ENCODE measurements around the gene FUT3.

GRCh38 chr19:5826531-5827341, 24.5 kb downstream of the FUT3 start:
- no peak for TF ChIP-seq CBFB (CRISPR knock-in tag; IDR thresholded peaks at IDR 0.05; ENCODE audit: low read depth)
- TF ChIP-seq MYBL2 (CRISPR knock-in tag; IDR thresholded peaks at IDR 0.05), result no peak
- no peak for TF ChIP-seq TEAD4 (CRISPR knock-in tag; IDR thresholded peaks at IDR 0.05)
- TF ChIP-seq, protein P1, sequence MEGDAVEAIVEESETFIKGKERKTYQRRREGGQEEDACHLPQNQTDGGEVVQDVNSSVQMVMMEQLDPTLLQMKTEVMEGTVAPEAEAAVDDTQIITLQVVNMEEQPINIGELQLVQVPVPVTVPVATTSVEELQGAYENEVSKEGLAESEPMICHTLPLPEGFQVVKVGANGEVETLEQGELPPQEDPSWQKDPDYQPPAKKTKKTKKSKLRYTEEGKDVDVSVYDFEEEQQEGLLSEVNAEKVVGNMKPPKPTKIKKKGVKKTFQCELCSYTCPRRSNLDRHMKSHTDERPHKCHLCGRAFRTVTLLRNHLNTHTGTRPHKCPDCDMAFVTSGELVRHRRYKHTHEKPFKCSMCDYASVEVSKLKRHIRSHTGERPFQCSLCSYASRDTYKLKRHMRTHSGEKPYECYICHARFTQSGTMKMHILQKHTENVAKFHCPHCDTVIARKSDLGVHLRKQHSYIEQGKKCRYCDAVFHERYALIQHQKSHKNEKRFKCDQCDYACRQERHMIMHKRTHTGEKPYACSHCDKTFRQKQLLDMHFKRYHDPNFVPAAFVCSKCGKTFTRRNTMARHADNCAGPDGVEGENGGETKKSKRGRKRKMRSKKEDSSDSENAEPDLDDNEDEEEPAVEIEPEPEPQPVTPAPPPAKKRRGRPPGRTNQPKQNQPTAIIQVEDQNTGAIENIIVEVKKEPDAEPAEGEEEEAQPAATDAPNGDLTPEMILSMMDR (IDR thresholded peaks at IDR 0.05), result no peak
- no peak for TF ChIP-seq MAX (CRISPR knock-in tag; IDR thresholded peaks at IDR 0.05)
- no peak for TF ChIP-seq IRF1 (CRISPR knock-in tag; IDR thresholded peaks at IDR 0.05)
- TF ChIP-seq ZNF416 (CRISPR knock-in tag; IDR thresholded peaks at IDR 0.05), result no peak
- TF ChIP-seq FOXJ3 (CRISPR knock-in tag; IDR thresholded peaks at IDR 0.05; ENCODE audit: borderline replicate concordance), result no peak
- no peak for TF ChIP-seq RELA (CRISPR knock-in tag; IDR thresholded peaks at IDR 0.05; ENCODE audit: borderline replicate concordance)
- no peak for TF ChIP-seq NR3C1 (CRISPR knock-in tag; conservative IDR thresholded peaks at IDR 0.05; ENCODE audit: low read depth)
- TF ChIP-seq, protein P2, sequence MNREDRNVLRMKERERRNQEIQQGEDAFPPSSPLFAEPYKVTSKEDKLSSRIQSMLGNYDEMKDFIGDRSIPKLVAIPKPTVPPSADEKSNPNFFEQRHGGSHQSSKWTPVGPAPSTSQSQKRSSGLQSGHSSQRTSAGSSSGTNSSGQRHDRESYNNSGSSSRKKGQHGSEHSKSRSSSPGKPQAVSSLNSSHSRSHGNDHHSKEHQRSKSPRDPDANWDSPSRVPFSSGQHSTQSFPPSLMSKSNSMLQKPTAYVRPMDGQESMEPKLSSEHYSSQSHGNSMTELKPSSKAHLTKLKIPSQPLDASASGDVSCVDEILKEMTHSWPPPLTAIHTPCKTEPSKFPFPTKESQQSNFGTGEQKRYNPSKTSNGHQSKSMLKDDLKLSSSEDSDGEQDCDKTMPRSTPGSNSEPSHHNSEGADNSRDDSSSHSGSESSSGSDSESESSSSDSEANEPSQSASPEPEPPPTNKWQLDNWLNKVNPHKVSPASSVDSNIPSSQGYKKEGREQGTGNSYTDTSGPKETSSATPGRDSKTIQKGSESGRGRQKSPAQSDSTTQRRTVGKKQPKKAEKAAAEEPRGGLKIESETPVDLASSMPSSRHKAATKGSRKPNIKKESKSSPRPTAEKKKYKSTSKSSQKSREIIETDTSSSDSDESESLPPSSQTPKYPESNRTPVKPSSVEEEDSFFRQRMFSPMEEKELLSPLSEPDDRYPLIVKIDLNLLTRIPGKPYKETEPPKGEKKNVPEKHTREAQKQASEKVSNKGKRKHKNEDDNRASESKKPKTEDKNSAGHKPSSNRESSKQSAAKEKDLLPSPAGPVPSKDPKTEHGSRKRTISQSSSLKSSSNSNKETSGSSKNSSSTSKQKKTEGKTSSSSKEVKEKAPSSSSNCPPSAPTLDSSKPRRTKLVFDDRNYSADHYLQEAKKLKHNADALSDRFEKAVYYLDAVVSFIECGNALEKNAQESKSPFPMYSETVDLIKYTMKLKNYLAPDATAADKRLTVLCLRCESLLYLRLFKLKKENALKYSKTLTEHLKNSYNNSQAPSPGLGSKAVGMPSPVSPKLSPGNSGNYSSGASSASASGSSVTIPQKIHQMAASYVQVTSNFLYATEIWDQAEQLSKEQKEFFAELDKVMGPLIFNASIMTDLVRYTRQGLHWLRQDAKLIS (CRISPR knock-in tag; IDR thresholded peaks at IDR 0.05; ENCODE audit: borderline replicate concordance), result no peak
- no peak for TF ChIP-seq NFYB (CRISPR knock-in tag; conservative IDR thresholded peaks at IDR 0.05; ENCODE audit: low read depth)
- no peak for TF ChIP-seq TP53 (CRISPR knock-in tag; IDR thresholded peaks at IDR 0.05)

Measured in WTC11 (cell line).